Suppressor macrophage treated with lipopolysaccharide for 1 hour (primary cell): ENCODE data around the gene SV2C.
"Not testable (repeated sequence)": the region's sequence is repeated elsewhere in the genome, so short reads cannot be mapped to it uniquely, and the experiment has no call there.

ENCODE experiments used
- DNase-seq, 3 donors: peaks; one replicate each; pipeline ENCODE4 v3.0.0-alpha.2; 2020 to 2022

Gene SV2C

GRCh38 chr5:76257225-76257833, 174.1 kb downstream of the SV2C start:
- DNase-seq: no peak

- DNase-seq: no peak
Observed at GRCh38 chr5:76257897-76258296, 174.7 kb downstream of the SV2C start.

- no peak for DNase-seq
Observed at GRCh38 chr5:76264681-76265080, 181.5 kb downstream of the SV2C start.

GRCh38 chr5:76269259-76269931, 186.2 kb downstream of the SV2C start:
- peak; percentile 50 to 87 (median 60) for DNase-seq

- peak; percentile 89 to 98 (median 96) for DNase-seq
Observed at GRCh38 chr5:76269932-76270610, 186.9 kb downstream of the SV2C start.

GRCh38 chr5:76271836-76272235, 188.7 kb downstream of the SV2C start:
- DNase-seq: peak; percentile 53 to 83 (median 69)

- DNase-seq: peak; percentile 81 to 95 (median 92)
Observed at GRCh38 chr5:76273206-76273885, 190.2 kb downstream of the SV2C start.

GRCh38 chr5:76274571-76274970, 191.4 kb downstream of the SV2C start:
- no peak for DNase-seq

- DNase-seq: no peak
Observed at GRCh38 chr5:76277736-76278135, 194.6 kb downstream of the SV2C start.

- DNase-seq: no peak
Observed at GRCh38 chr5:76278261-76278789, 195.1 kb downstream of the SV2C start.

- DNase-seq: no peak
Observed at GRCh38 chr5:76280494-76280893, 197.3 kb downstream of the SV2C start.

GRCh38 chr5:76283670-76284069, 200.5 kb downstream of the SV2C start:
- no peak for DNase-seq

- no peak for DNase-seq
Observed at GRCh38 chr5:76289692-76290091, 206.5 kb downstream of the SV2C start.

GRCh38 chr5:76290321-76290757, 207.2 kb downstream of the SV2C start:
- no peak for DNase-seq

- no peak for DNase-seq
Observed at GRCh38 chr5:76291305-76292077, 208.3 kb downstream of the SV2C start.

- DNase-seq: peak; percentile 81 to 91 (median 87)
Observed at GRCh38 chr5:76292620-76293322, 209.6 kb downstream of the SV2C start.

GRCh38 chr5:76294573-76294972, 211.4 kb downstream of the SV2C start:
- DNase-seq: peak; percentile 69 to 79 (median 74)

- no peak for DNase-seq
Observed at GRCh38 chr5:76298852-76299251, 215.7 kb downstream of the SV2C start.

GRCh38 chr5:76299592-76299991, 216.4 kb downstream of the SV2C start:
- no peak for DNase-seq

- DNase-seq: not testable (repeated sequence)
Observed at GRCh38 chr5:76301932-76302331, 218.7 kb downstream of the SV2C start.

- DNase-seq: not testable (repeated sequence)
Observed at GRCh38 chr5:76302661-76303060, 219.5 kb downstream of the SV2C start.

GRCh38 chr5:76303921-76304320, 220.7 kb downstream of the SV2C start:
- peak; percentile 67 to 76 (median 69) for DNase-seq
